ENCODE results near the gene TMBIM1.

TMBIM1 gene

DNA sequence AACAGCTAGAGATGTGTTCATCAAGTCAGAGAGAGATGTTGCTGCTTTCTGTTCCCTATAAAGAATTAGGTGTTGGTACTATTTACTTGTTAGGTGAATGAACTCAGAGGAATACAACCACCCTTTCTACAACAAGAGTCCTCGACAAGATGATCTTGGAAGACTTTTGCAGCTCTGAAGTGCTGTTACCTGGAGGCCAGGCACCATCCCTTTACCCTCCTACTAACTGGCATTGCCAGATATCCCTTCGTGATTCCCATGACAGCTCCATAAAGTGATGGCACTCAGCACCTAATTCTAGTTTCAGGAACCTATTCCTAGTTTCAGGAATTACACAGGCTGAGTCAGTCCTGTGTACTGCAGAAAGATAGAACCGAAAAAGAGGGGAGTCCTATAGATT, 65.4 kb downstream of the TMBIM1 start:
- H3F3A ChIP-seq (ENCODE audit: insufficient read depth, low read length): peaks cover 74% of the 10 kb centered on the region
- no peaks in the 10 kb centered on the region for H3K27me3 ChIP-seq (replicated peaks; ENCODE audit: insufficient read depth, low read length)
- H4K20me1 ChIP-seq (ENCODE audit: insufficient read depth, low read length): peaks cover 7% of the 10 kb centered on the region; the same call in 1 of the 2 replicates
- peaks cover 10% of the 10 kb centered on the region for H3K36me3 ChIP-seq (replicated peaks; ENCODE audit: insufficient read depth, low read length)
- H3K27ac ChIP-seq (ENCODE audit: low read length): peak overlapping the region; percentile 20; the same call in 1 of the 2 replicates
- H3K4me2 ChIP-seq (ENCODE audit: low read depth, low read length): no peak overlapping the region
- H3K79me2 ChIP-seq (ENCODE audit: low read length): peaks cover 77% of the 10 kb centered on the region
- no peaks in the 10 kb centered on the region for H3K9me3 ChIP-seq (replicated peaks; ENCODE audit: insufficient read depth, low read length)
- H3K4me1 ChIP-seq (ENCODE audit: low read length): peaks cover 83% of the 10 kb centered on the region
- no peaks in the 10 kb centered on the region for H3K9me2 ChIP-seq (replicated peaks; ENCODE audit: insufficient read depth, low read length)
- no peak overlapping the region for H3K9ac ChIP-seq (ENCODE audit: low read length)
- H2AFZ ChIP-seq (ENCODE audit: low read length): no peak overlapping the region
- DNase-seq: no peak
- TF ChIP-seq EZH2 (optimal IDR thresholded peaks at IDR 0.05; ENCODE audit: low read depth, low read length): no peak
- TF ChIP-seq, protein P1, sequence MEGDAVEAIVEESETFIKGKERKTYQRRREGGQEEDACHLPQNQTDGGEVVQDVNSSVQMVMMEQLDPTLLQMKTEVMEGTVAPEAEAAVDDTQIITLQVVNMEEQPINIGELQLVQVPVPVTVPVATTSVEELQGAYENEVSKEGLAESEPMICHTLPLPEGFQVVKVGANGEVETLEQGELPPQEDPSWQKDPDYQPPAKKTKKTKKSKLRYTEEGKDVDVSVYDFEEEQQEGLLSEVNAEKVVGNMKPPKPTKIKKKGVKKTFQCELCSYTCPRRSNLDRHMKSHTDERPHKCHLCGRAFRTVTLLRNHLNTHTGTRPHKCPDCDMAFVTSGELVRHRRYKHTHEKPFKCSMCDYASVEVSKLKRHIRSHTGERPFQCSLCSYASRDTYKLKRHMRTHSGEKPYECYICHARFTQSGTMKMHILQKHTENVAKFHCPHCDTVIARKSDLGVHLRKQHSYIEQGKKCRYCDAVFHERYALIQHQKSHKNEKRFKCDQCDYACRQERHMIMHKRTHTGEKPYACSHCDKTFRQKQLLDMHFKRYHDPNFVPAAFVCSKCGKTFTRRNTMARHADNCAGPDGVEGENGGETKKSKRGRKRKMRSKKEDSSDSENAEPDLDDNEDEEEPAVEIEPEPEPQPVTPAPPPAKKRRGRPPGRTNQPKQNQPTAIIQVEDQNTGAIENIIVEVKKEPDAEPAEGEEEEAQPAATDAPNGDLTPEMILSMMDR (IDR thresholded peaks at IDR 0.05; ENCODE audit: low read length): no peak
- no peak for TF ChIP-seq EZH2phosphoT487 (IDR thresholded peaks at IDR 0.05; ENCODE audit: low read length)
- H3K4me3 ChIP-seq (ENCODE audit: low read length): no peak overlapping the region

Measured in MM.1S (cell line).